Measurements from ENCODE around the gene KMT2B. TPM values are rescaled to one million over a fixed set of nuclear protein-coding genes. Genes with fewer than 3 reads are reported as not detected.

Gene KMT2B
- total and polyA plus RNA-seq, 2 of the 8 experiments (the other 6 are each of a cell fraction or from before 2014, with no cell fraction given): 26.7 to 38.6 TPM

DNA sequence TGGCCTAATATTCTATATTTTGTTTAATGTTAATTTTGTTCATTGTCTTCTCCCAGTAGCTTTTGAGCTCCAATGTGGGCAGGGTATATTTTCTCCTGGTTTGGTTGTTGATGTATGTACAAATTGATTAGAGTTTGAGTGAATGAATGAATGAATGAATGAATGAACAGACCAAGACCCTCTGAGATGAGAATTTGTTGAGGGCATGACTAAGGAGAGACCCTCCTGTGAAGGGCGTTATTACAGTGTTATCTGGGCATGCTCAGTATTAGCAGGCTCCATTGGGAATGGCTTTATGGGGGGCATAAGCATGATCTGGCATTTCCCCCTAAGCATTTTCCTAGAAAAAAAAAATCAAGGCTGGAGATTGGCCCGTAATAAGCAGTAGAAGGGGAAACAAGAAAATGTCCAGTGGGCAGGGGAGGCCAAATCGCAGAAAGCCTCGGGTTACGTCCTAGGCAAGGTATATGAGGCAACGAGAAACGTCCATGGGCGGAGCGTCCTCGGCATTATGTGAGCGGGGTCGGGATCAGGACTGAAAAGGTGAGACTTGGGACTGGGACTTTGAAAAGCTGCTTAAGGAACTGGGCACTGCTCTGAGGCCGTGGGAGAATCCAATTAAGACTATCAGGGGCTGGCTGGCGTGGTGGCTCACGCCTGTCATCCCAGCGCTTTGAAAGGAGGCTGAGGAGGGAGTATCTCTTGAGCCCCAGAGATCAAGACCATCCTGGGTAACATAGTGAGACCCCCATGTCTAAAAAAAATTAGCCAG is 56.7 kb downstream of the KMT2B start (continued):
- no peak for TF ChIP-seq KDM1A (IDR thresholded peaks at IDR 0.05; ENCODE audit: borderline replicate concordance, low read length)
- TF ChIP-seq, protein P1, sequence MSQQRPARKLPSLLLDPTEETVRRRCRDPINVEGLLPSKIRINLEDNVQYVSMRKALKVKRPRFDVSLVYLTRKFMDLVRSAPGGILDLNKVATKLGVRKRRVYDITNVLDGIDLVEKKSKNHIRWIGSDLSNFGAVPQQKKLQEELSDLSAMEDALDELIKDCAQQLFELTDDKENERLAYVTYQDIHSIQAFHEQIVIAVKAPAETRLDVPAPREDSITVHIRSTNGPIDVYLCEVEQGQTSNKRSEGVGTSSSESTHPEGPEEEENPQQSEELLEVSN (IDR thresholded peaks at IDR 0.05): no peak
- no peak for TF ChIP-seq EGR1 (IDR thresholded peaks at IDR 0.05; ENCODE audit: borderline replicate concordance, low read depth, low read length)
- TF ChIP-seq SP1 (IDR thresholded peaks at IDR 0.05; ENCODE audit: low read depth, low read length): no peak
- no peak for TF ChIP-seq SP4 (IDR thresholded peaks at IDR 0.05; ENCODE audit: low read length)
- no peak for TF ChIP-seq EP300 (IDR thresholded peaks at IDR 0.05; ENCODE audit: borderline replicate concordance in 1 of 2, low read depth in 2 of 2, low read length in 2 of 2)
- no peak for TF ChIP-seq MAFK (IDR thresholded peaks at IDR 0.05; ENCODE audit: low read depth, low read length)
- TF ChIP-seq, protein P2, sequence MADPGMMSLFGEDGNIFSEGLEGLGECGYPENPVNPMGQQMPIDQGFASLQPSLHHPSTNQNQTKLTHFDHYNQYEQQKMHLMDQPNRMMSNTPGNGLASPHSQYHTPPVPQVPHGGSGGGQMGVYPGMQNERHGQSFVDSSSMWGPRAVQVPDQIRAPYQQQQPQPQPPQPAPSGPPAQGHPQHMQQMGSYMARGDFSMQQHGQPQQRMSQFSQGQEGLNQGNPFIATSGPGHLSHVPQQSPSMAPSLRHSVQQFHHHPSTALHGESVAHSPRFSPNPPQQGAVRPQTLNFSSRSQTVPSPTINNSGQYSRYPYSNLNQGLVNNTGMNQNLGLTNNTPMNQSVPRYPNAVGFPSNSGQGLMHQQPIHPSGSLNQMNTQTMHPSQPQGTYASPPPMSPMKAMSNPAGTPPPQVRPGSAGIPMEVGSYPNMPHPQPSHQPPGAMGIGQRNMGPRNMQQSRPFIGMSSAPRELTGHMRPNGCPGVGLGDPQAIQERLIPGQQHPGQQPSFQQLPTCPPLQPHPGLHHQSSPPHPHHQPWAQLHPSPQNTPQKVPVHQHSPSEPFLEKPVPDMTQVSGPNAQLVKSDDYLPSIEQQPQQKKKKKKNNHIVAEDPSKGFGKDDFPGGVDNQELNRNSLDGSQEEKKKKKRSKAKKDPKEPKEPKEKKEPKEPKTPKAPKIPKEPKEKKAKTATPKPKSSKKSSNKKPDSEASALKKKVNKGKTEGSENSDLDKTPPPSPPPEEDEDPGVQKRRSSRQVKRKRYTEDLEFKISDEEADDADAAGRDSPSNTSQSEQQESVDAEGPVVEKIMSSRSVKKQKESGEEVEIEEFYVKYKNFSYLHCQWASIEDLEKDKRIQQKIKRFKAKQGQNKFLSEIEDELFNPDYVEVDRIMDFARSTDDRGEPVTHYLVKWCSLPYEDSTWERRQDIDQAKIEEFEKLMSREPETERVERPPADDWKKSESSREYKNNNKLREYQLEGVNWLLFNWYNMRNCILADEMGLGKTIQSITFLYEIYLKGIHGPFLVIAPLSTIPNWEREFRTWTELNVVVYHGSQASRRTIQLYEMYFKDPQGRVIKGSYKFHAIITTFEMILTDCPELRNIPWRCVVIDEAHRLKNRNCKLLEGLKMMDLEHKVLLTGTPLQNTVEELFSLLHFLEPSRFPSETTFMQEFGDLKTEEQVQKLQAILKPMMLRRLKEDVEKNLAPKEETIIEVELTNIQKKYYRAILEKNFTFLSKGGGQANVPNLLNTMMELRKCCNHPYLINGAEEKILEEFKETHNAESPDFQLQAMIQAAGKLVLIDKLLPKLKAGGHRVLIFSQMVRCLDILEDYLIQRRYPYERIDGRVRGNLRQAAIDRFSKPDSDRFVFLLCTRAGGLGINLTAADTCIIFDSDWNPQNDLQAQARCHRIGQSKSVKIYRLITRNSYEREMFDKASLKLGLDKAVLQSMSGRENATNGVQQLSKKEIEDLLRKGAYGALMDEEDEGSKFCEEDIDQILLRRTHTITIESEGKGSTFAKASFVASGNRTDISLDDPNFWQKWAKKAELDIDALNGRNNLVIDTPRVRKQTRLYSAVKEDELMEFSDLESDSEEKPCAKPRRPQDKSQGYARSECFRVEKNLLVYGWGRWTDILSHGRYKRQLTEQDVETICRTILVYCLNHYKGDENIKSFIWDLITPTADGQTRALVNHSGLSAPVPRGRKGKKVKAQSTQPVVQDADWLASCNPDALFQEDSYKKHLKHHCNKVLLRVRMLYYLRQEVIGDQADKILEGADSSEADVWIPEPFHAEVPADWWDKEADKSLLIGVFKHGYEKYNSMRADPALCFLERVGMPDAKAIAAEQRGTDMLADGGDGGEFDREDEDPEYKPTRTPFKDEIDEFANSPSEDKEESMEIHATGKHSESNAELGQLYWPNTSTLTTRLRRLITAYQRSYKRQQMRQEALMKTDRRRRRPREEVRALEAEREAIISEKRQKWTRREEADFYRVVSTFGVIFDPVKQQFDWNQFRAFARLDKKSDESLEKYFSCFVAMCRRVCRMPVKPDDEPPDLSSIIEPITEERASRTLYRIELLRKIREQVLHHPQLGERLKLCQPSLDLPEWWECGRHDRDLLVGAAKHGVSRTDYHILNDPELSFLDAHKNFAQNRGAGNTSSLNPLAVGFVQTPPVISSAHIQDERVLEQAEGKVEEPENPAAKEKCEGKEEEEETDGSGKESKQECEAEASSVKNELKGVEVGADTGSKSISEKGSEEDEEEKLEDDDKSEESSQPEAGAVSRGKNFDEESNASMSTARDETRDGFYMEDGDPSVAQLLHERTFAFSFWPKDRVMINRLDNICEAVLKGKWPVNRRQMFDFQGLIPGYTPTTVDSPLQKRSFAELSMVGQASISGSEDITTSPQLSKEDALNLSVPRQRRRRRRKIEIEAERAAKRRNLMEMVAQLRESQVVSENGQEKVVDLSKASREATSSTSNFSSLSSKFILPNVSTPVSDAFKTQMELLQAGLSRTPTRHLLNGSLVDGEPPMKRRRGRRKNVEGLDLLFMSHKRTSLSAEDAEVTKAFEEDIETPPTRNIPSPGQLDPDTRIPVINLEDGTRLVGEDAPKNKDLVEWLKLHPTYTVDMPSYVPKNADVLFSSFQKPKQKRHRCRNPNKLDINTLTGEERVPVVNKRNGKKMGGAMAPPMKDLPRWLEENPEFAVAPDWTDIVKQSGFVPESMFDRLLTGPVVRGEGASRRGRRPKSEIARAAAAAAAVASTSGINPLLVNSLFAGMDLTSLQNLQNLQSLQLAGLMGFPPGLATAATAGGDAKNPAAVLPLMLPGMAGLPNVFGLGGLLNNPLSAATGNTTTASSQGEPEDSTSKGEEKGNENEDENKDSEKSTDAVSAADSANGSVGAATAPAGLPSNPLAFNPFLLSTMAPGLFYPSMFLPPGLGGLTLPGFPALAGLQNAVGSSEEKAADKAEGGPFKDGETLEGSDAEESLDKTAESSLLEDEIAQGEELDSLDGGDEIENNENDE (IDR thresholded peaks at IDR 0.05; ENCODE audit: insufficient replicate concordance, low read length): no peak
- TF ChIP-seq RFX5 (IDR thresholded peaks at IDR 0.05; ENCODE audit: borderline replicate concordance, low read depth, low read length): no peak

All from H1 (cell line).